ENCODE data around the gene MN1.
"Not testable (repeated sequence)": the region's sequence is repeated elsewhere in the genome, so short reads cannot be mapped to it uniquely, and the experiment has no call there.

DNA sequence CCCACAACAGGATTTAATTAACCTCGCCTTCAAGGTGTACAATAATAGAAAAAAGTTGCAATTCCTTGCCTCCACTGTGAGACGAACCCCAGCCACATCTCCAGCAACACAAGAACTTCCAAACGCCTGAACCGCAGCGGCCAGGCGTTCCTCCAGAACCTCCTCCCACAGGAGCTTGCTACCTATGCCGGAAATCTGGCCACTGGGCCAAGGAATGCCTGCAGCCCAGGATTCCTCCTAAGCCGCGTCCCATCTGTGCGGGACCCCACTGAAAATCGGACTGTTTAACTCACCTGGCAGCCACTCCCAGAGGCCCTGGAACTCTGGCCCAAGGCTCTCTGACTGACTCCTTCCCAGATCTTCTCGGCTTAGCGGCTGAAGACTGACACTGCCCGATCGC lies 57.5 kb downstream of the MN1 start:
- not testable (repeated sequence) for TF ChIP-seq POLR2A (IDR thresholded peaks at IDR 0.05)
- TF ChIP-seq, protein P1, sequence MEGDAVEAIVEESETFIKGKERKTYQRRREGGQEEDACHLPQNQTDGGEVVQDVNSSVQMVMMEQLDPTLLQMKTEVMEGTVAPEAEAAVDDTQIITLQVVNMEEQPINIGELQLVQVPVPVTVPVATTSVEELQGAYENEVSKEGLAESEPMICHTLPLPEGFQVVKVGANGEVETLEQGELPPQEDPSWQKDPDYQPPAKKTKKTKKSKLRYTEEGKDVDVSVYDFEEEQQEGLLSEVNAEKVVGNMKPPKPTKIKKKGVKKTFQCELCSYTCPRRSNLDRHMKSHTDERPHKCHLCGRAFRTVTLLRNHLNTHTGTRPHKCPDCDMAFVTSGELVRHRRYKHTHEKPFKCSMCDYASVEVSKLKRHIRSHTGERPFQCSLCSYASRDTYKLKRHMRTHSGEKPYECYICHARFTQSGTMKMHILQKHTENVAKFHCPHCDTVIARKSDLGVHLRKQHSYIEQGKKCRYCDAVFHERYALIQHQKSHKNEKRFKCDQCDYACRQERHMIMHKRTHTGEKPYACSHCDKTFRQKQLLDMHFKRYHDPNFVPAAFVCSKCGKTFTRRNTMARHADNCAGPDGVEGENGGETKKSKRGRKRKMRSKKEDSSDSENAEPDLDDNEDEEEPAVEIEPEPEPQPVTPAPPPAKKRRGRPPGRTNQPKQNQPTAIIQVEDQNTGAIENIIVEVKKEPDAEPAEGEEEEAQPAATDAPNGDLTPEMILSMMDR (IDR thresholded peaks at IDR 0.05) = not testable (repeated sequence)
